Measurements from ENCODE around the gene SMYD4.

Gene SMYD4

GRCh38 chr17:1789936-1790335 is 39.8 kb downstream of the SMYD4 start:
- Histone ChIP-seq H3K27ac (ENCODE audit: low read depth, low read length) (no peak overlapping the region), H3K4me2 (ENCODE audit: low read length) (no peak overlapping the region), H3K9me2 (replicated peaks; ENCODE audit: control insufficient read depth, low read length) (no peaks in the 10 kb centered on the region), H3K27me3 (ENCODE audit: control insufficient read depth, low read length) (no peaks in the 10 kb centered on the region), H3K36me3 (ENCODE audit: control insufficient read depth, low read length) (peaks cover 35% of the 10 kb centered on the region), H3K4me1 (ENCODE audit: control insufficient read depth, low read length) (no peaks in the 10 kb centered on the region), H3K9me3 (ENCODE audit: control insufficient read depth, insufficient read depth, low read length) (no peaks in the 10 kb centered on the region), H4K20me1 (ENCODE audit: control insufficient read depth, insufficient read depth, low read depth, low read length) (no peaks in the 10 kb centered on the region), H3K4me3 (ENCODE audit: low read length) (no peak overlapping the region), H3F3A (ENCODE audit: control insufficient read depth, insufficient read depth) (peaks cover 10% of the 10 kb centered on the region; the same call in 1 of the 2 replicates), H3K79me2 (ENCODE audit: control insufficient read depth, low read length) (peaks cover 58% of the 10 kb centered on the region)
- TF ChIP-seq CTCF (IDR thresholded peaks at IDR 0.05; ENCODE audit: low read depth, low read length, poor library complexity, severe bottlenecking) (no peak), EZH2phosphoT487 (IDR thresholded peaks at IDR 0.05; ENCODE audit: borderline replicate concordance, low read length) (no peak)

- Histone ChIP-seq H3K27ac (ENCODE audit: low read depth, low read length) (no peak overlapping the region), H3K36me3 (ENCODE audit: control insufficient read depth, low read length) (peaks cover 48% of the 10 kb centered on the region), H4K20me1 (ENCODE audit: control insufficient read depth, insufficient read depth, low read depth, low read length) (no peaks in the 10 kb centered on the region), H3F3A (ENCODE audit: control insufficient read depth, insufficient read depth) (peaks cover 20% of the 10 kb centered on the region), H3K4me2 (ENCODE audit: low read length) (no peak overlapping the region), H3K9me2 (replicated peaks; ENCODE audit: control insufficient read depth, low read length) (no peaks in the 10 kb centered on the region), H3K27me3 (ENCODE audit: control insufficient read depth, low read length) (no peaks in the 10 kb centered on the region), H3K4me3 (ENCODE audit: low read length) (no peak overlapping the region), H3K79me2 (ENCODE audit: control insufficient read depth, low read length) (peaks cover 36% of the 10 kb centered on the region), H3K4me1 (ENCODE audit: control insufficient read depth, low read length) (peaks cover 22% of the 10 kb centered on the region), H3K9me3 (ENCODE audit: control insufficient read depth, insufficient read depth, low read length) (no peaks in the 10 kb centered on the region)
- TF ChIP-seq CTCF (IDR thresholded peaks at IDR 0.05; ENCODE audit: low read depth, low read length, poor library complexity, severe bottlenecking) (no peak), EZH2phosphoT487 (IDR thresholded peaks at IDR 0.05; ENCODE audit: borderline replicate concordance, low read length) (no peak)
These were observed 42.3 kb downstream of the SMYD4 start for GRCh38 chr17:1787301-1787902.

GRCh38 chr17:1786708-1787107 is 43.0 kb downstream of the SMYD4 start:
- no peaks in the 10 kb centered on the region for H4K20me1 ChIP-seq (ENCODE audit: control insufficient read depth, insufficient read depth, low read depth, low read length)
- no peak overlapping the region for H3K4me2 ChIP-seq (ENCODE audit: low read length)
- peaks cover 55% of the 10 kb centered on the region for H3K36me3 ChIP-seq (ENCODE audit: control insufficient read depth, low read length)
- no peak overlapping the region for H3K4me3 ChIP-seq (ENCODE audit: low read length)
- peaks cover 29% of the 10 kb centered on the region for H3K4me1 ChIP-seq (ENCODE audit: control insufficient read depth, low read length)
- TF ChIP-seq EZH2phosphoT487 (IDR thresholded peaks at IDR 0.05; ENCODE audit: borderline replicate concordance, low read length) = no peak
- TF ChIP-seq CTCF (IDR thresholded peaks at IDR 0.05; ENCODE audit: low read depth, low read length, poor library complexity, severe bottlenecking) = no peak
- H3K9me2 ChIP-seq (replicated peaks; ENCODE audit: control insufficient read depth, low read length) = no peaks in the 10 kb centered on the region
- no peak overlapping the region for H3K27ac ChIP-seq (ENCODE audit: low read depth, low read length)
- H3K79me2 ChIP-seq (ENCODE audit: control insufficient read depth, low read length) = peaks cover 31% of the 10 kb centered on the region
- H3F3A ChIP-seq (ENCODE audit: control insufficient read depth, insufficient read depth) = peaks cover 20% of the 10 kb centered on the region
- H3K27me3 ChIP-seq (ENCODE audit: control insufficient read depth, low read length) = no peaks in the 10 kb centered on the region
- H3K9me3 ChIP-seq (ENCODE audit: control insufficient read depth, insufficient read depth, low read length) = no peaks in the 10 kb centered on the region

All from DOHH2 (cell line).